Testis (tissue), 3 donors: Measurements from ENCODE around the gene BICC1. TPM values are rescaled to one million over a fixed set of nuclear protein-coding genes. Genes with fewer than 3 reads are reported as not detected.

Experiments
- DNase-seq: peaks from one replicate; pipeline ENCODE4 v3.0.0-alpha.2; 2019
- H3K27ac ChIP-seq, 2 donors: fragments of 200-600 bp; sonication (generic); one replicate each; pipeline ENCODE4 v1.5.1; 2019
- H3K27me3 ChIP-seq: fragments of 200-600 bp; sonication (generic); one replicate; pipeline ENCODE4 v1.5.1; 2019
- H3K36me3 ChIP-seq: fragments of 200-600 bp; sonication (generic); one replicate; pipeline ENCODE4 v1.5.1; 2017; ENCODE audit warnings: low read depth; ENCODE audit errors: missing control alignments
- H3K4me1 ChIP-seq: fragments of 200-600 bp; sonication (generic); one replicate; pipeline ENCODE4 v1.5.1; 2019
- H3K4me3 ChIP-seq, 2 donors: fragments of 200-600 bp; sonication (generic); one replicate each; pipeline ENCODE4 v1.5.1; 2017 to 2019
- H3K9me3 ChIP-seq: fragments of 200-600 bp; sonication (generic); one replicate; pipeline ENCODE4 v1.5.1; 2017
- POLR2A ChIP-seq: fragments of 450-650 bp; IDR thresholded peaks from one replicate; pipeline ENCODE4 v1.6.1; 2017; ENCODE audit warnings: antibody characterized with exemption, mild to moderate bottlenecking, moderate library complexity
- WGBS, 2 donors: methylation state at CpG; one replicate each; pipeline ENCODE4 v1.1.5; 2018; 5-methylcytosine and 5-hydroxymethylcytosine counted together
- intact Hi-C: fragments of 100-400 bp; cut with DNase I; formaldehyde crosslinking; loops from one replicate; pipeline ENCODE4 v1.15.1; 2023; ENCODE audit warnings: low total_unique reads
- polyA plus RNA-seq: library from polyadenylated mRNA; stranded (reverse); fragments of 350-450 nt; fragmentation: Illumina TruSeq; extraction: RNeasy Lipid Tissue Mini Kit (QIAGEN cat#74804); gene quantifications from one replicate; pipeline ENCODE4 v1.2.3, GENCODE V29; 2014; ENCODE audit warnings: low read depth, low replicate concordance; ENCODE audit not compliant: insufficient read depth
- total RNA-seq, 2 donors: library from RNA; depleted of rRNA; stranded (reverse); fragments of >200 nt; gene quantifications; one replicate each; pipeline ENCODE4 v1.2.3, GENCODE V29; 2016
- TF ChIP-seq, protein P1 (sequence below), 3 experiments: fragments of 450-650 bp in 2 of 3; fragments of 200-600 bp in 1 of 3; sonication (generic) in 1 of 3; IDR thresholded peaks; one replicate each; pipeline ENCODE4 v1.5.1; 2016 to 2019; ENCODE audit warnings: antibody characterized with exemption in 3 of 3, mild to moderate bottlenecking in 2 of 3, moderate library complexity in 1 of 3

Gene BICC1
- total and polyA plus RNA-seq, 3 donors from 2014 or later, result 8.7 to 14.1 (median 10.0) TPM

DNA sequence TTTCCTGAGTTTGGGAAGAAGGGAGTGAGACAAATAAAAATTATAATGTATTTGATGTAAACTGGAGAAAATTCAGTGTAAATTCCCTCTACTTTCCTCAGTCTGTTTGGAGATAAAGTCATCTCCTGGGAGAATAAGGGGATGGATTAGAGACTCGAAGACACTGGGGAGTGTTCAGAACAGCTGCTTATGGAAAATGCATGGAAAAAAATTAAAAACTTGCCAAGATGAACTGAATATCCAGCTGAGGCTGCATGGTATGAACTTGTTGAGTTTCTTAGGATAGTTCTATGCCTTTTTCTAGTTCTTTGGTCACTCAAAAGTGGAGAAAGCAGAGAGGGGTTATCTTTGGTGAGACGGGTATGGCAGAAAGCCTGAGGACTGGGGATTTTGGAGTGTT, 210.5 kb downstream of the BICC1 start:
- Histone ChIP-seq H3K9me3 (no peaks in the 10 kb centered on the region), H3K36me3 (no peaks in the 10 kb centered on the region), H3K4me3 (no peak overlapping the region), H3K27ac (no peak overlapping the region), H3K4me1 (no peaks in the 10 kb centered on the region), H3K27me3 (no peaks in the 10 kb centered on the region)
- TF ChIP-seq, protein P1, sequence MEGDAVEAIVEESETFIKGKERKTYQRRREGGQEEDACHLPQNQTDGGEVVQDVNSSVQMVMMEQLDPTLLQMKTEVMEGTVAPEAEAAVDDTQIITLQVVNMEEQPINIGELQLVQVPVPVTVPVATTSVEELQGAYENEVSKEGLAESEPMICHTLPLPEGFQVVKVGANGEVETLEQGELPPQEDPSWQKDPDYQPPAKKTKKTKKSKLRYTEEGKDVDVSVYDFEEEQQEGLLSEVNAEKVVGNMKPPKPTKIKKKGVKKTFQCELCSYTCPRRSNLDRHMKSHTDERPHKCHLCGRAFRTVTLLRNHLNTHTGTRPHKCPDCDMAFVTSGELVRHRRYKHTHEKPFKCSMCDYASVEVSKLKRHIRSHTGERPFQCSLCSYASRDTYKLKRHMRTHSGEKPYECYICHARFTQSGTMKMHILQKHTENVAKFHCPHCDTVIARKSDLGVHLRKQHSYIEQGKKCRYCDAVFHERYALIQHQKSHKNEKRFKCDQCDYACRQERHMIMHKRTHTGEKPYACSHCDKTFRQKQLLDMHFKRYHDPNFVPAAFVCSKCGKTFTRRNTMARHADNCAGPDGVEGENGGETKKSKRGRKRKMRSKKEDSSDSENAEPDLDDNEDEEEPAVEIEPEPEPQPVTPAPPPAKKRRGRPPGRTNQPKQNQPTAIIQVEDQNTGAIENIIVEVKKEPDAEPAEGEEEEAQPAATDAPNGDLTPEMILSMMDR (IDR thresholded peaks at IDR 0.05), result no peak
- TF ChIP-seq POLR2A, result no peak
- 53 to 73% methylated on average over 2 of the region's 2 CpGs for WGBS, 2 donors
- intact Hi-C loops, result no loop called here
- DNase-seq, result no peak

GRCh38 chr10:58723966-58724365, 211.3 kb downstream of the BICC1 start:
- H3K4me1 ChIP-seq, result no peaks in the 10 kb centered on the region
- H3K9me3 ChIP-seq, result no peaks in the 10 kb centered on the region
- WGBS, 2 donors, result 68 to 76% methylated on average over 1 of the region's 1 CpG
- no peak for DNase-seq
- H3K4me3 ChIP-seq, result no peak overlapping the region
- no peak for TF ChIP-seq POLR2A
- TF ChIP-seq, protein P1 (IDR thresholded peaks at IDR 0.05), result no peak
- no peaks in the 10 kb centered on the region for H3K27me3 ChIP-seq
- intact Hi-C loops, result no loop called here
- no peak overlapping the region for H3K27ac ChIP-seq
- H3K36me3 ChIP-seq, result no peaks in the 10 kb centered on the region

- DNase-seq, result no peak
- H3K27ac ChIP-seq, result no peak overlapping the region
- no peaks in the 10 kb centered on the region for H3K27me3 ChIP-seq
- 86 to 87% methylated on average over 5 of the region's 5 CpGs for WGBS, 2 donors
- no peaks in the 10 kb centered on the region for H3K36me3 ChIP-seq
- H3K4me3 ChIP-seq, result no peak overlapping the region
- TF ChIP-seq, protein P1 (IDR thresholded peaks at IDR 0.05), result no peak
- TF ChIP-seq POLR2A, result no peak
- no peaks in the 10 kb centered on the region for H3K9me3 ChIP-seq
- no peaks in the 10 kb centered on the region for H3K4me1 ChIP-seq
- intact Hi-C loops, result no loop called here
Observed at GRCh38 chr10:58724781-58725180, 212.1 kb downstream of the BICC1 start.

- TF ChIP-seq POLR2A, result no peak
- TF ChIP-seq, protein P1 (IDR thresholded peaks at IDR 0.05), result no peak
- DNase-seq, result no peak
Observed at GRCh38 chr10:58725901-58726300, 213.2 kb downstream of the BICC1 start.

DNA sequence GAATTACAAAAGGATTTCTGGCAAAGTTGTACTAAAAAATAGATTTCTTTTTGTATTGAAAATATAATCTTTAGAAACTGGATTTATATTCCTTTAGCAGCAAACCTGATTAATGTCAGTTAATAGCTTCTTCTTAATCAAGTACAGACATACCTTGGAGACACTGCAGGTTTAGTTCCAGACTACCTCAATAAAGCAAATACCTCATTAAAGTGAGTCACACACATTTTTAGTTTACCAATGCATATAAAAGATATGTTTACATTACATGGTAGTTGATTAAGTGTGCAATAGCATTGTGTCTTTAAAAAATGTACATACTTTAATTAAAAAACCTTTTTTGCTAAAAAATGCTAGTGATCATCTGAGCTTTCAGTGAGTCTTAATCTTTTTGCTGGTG, 215.0 kb downstream of the BICC1 start:
- no peak for DNase-seq
- Histone ChIP-seq H3K27ac (no peak overlapping the region), H3K36me3 (no peaks in the 10 kb centered on the region), H3K27me3 (no peaks in the 10 kb centered on the region), H3K9me3 (no peaks in the 10 kb centered on the region), H3K4me3 (no peak overlapping the region), H3K4me1 (no peaks in the 10 kb centered on the region)
- TF ChIP-seq, protein P1 (IDR thresholded peaks at IDR 0.05), result no peak
- TF ChIP-seq POLR2A, result no peak
- intact Hi-C loops, result no loop called here

More at GRCh38 chr10:58725901-58726300, 213.2 kb downstream of the BICC1 start:
- H3K27ac ChIP-seq, result no peak overlapping the region
- no peaks in the 10 kb centered on the region for H3K4me1 ChIP-seq
- no peaks in the 10 kb centered on the region for H3K36me3 ChIP-seq
- intact Hi-C loops, result no loop called here
- no peak overlapping the region for H3K4me3 ChIP-seq
- no peaks in the 10 kb centered on the region for H3K27me3 ChIP-seq
- H3K9me3 ChIP-seq, result no peaks in the 10 kb centered on the region
